GM18520 (cell line): Measurements from ENCODE around the gene SLIT3.
"Not testable (repeated sequence)": the region's sequence is repeated elsewhere in the genome, so short reads cannot be mapped to it uniquely, and the experiment has no call there.

ENCODE experiments used
- ATAC-seq: cut with Tn5 transposase; IDR thresholded peaks from one replicate; pipeline ENCODE4 v1.9.1; 2021; ENCODE audit not compliant: unreplicated experiment

Gene SLIT3

GRCh38 chr5:168637793-168638192 lies 663.1 kb downstream of the SLIT3 start:
- no peak for ATAC-seq

- ATAC-seq, result no peak
Observed at GRCh38 chr5:168637281-168637680, 663.7 kb downstream of the SLIT3 start.

GRCh38 chr5:168630958-168631357 lies 670.0 kb downstream of the SLIT3 start:
- ATAC-seq, result not testable (repeated sequence)

GRCh38 chr5:168624850-168625364 lies 676.0 kb downstream of the SLIT3 start:
- no peak for ATAC-seq

- no peak for ATAC-seq
Observed at GRCh38 chr5:168620807-168621206, 680.1 kb downstream of the SLIT3 start.

GRCh38 chr5:168614661-168615060 lies 686.3 kb downstream of the SLIT3 start:
- no peak for ATAC-seq

GRCh38 chr5:168613996-168614395 lies 686.9 kb downstream of the SLIT3 start:
- no peak for ATAC-seq

GRCh38 chr5:168613396-168613795 lies 687.5 kb downstream of the SLIT3 start:
- no peak for ATAC-seq

- no peak for ATAC-seq
Observed at GRCh38 chr5:168612996-168613395, 687.9 kb downstream of the SLIT3 start.

- no peak for ATAC-seq
Observed at GRCh38 chr5:168612123-168612522, 688.8 kb downstream of the SLIT3 start.
